Measurements from ENCODE around the gene ADAM23.

- TF ChIP-seq CTCF (IDR thresholded peaks at IDR 0.05), result no peak
- TF ChIP-seq POLR2A (IDR thresholded peaks at IDR 0.05), result no peak
Observed at GRCh38 chr2:206585335-206585734, 142.0 kb downstream of the ADAM23 start.

Data from lower leg skin (tissue), 3 donors.